ENCODE data around the gene SORBS1.

The SORBS1 gene

GRCh38 chr10:95324436-95325268, 236.5 kb downstream of the SORBS1 start:
- Histone ChIP-seq H3K4me1 (ENCODE audit: low read depth, poor library complexity, severe bottlenecking) (no peaks in the 10 kb centered on the region), H3K36me3 (ENCODE audit: insufficient read depth) (no peaks in the 10 kb centered on the region), H3K79me2 (ENCODE audit: insufficient read depth, low read depth) (no peaks in the 10 kb centered on the region), H2AFZ (ENCODE audit: low read depth) (no peak overlapping the region), H3K9ac (no peak overlapping the region), H3K27me3 (ENCODE audit: insufficient read depth, low read depth) (no peaks in the 10 kb centered on the region), H3K4me3 (IDR thresholded peaks at IDR 0.05; ENCODE audit: insufficient read depth, low read depth, low read length) (no peak overlapping the region), H3K4me2 (no peak overlapping the region), H4K20me1 (ENCODE audit: insufficient read depth) (no peaks in the 10 kb centered on the region), H3K27ac (no peak overlapping the region)
- TF ChIP-seq CTCF (conservative IDR thresholded peaks at IDR 0.05; ENCODE audit: low read depth, low read length) = no peak

GRCh38 chr10:95321554-95322301, 239.4 kb downstream of the SORBS1 start:
- TF ChIP-seq CTCF (conservative IDR thresholded peaks at IDR 0.05; ENCODE audit: low read depth, low read length) = no peak
- Histone ChIP-seq H3K9ac (no peak overlapping the region), H3K27me3 (ENCODE audit: insufficient read depth, low read depth) (no peaks in the 10 kb centered on the region), H3K27ac (no peak overlapping the region), H3K4me1 (ENCODE audit: low read depth, poor library complexity, severe bottlenecking) (peaks cover 4% of the 10 kb centered on the region), H3K36me3 (ENCODE audit: insufficient read depth) (no peaks in the 10 kb centered on the region), H4K20me1 (ENCODE audit: insufficient read depth) (no peaks in the 10 kb centered on the region), H3K79me2 (ENCODE audit: insufficient read depth, low read depth) (no peaks in the 10 kb centered on the region), H3K4me2 (no peak overlapping the region), H2AFZ (ENCODE audit: low read depth) (no peak overlapping the region), H3K4me3 (IDR thresholded peaks at IDR 0.05; ENCODE audit: insufficient read depth, low read depth, low read length) (no peak overlapping the region)

- Histone ChIP-seq H3K36me3 (ENCODE audit: insufficient read depth) (no peaks in the 10 kb centered on the region), H3K9ac (no peak overlapping the region), H4K20me1 (ENCODE audit: insufficient read depth) (no peaks in the 10 kb centered on the region), H3K4me3 (IDR thresholded peaks at IDR 0.05; ENCODE audit: insufficient read depth, low read depth, low read length) (no peak overlapping the region), H3K4me1 (ENCODE audit: low read depth, poor library complexity, severe bottlenecking) (peaks cover 4% of the 10 kb centered on the region), H3K79me2 (ENCODE audit: insufficient read depth, low read depth) (no peaks in the 10 kb centered on the region), H2AFZ (ENCODE audit: low read depth) (no peak overlapping the region), H3K4me2 (no peak overlapping the region), H3K27me3 (ENCODE audit: insufficient read depth, low read depth) (no peaks in the 10 kb centered on the region), H3K27ac (no peak overlapping the region)
- TF ChIP-seq CTCF (conservative IDR thresholded peaks at IDR 0.05; ENCODE audit: low read depth, low read length) = no peak
Measured at GRCh38 chr10:95319239-95319638, 241.9 kb downstream of the SORBS1 start.

- Histone ChIP-seq H3K4me3 (IDR thresholded peaks at IDR 0.05; ENCODE audit: insufficient read depth, low read depth, low read length) (no peak overlapping the region), H3K4me2 (no peak overlapping the region), H3K27ac (no peak overlapping the region), H3K4me1 (ENCODE audit: low read depth, poor library complexity, severe bottlenecking) (peaks cover 4% of the 10 kb centered on the region), H3K27me3 (ENCODE audit: insufficient read depth, low read depth) (no peaks in the 10 kb centered on the region), H3K79me2 (ENCODE audit: insufficient read depth, low read depth) (no peaks in the 10 kb centered on the region), H3K9ac (no peak overlapping the region), H4K20me1 (ENCODE audit: insufficient read depth) (no peaks in the 10 kb centered on the region), H3K36me3 (ENCODE audit: insufficient read depth) (no peaks in the 10 kb centered on the region), H2AFZ (ENCODE audit: low read depth) (no peak overlapping the region)
- TF ChIP-seq CTCF (conservative IDR thresholded peaks at IDR 0.05; ENCODE audit: low read depth, low read length) = no peak
Measured at GRCh38 chr10:95315509-95315908, 245.7 kb downstream of the SORBS1 start.

Measured in KMS-11 (cell line).